AG04449 (cell line): ENCODE data around the gene AVL9.

ENCODE experiments used
- CTCF ChIA-PET: fragments of 350-600 bp; formaldehyde crosslinking; extraction: SDS; loops from one replicate; lab custom pipeline; 2021; ENCODE audit warnings: antibody characterized with exemption; lab: Yijun Ruan, JAX
- POLR2A ChIA-PET: fragments of 400-600, 350-600 bp; formaldehyde crosslinking; extraction: SDS; loops from one replicate; lab custom pipeline; 2020; ENCODE audit warnings: antibody characterized with exemption, inconsistent platforms; lab: Yijun Ruan, JAX
- DNase-seq: peaks from one replicate; pipeline ENCODE4 v3.0.0-alpha.2; 2010; ENCODE audit warnings: low read depth, low spot score
- H3K4me3 ChIP-seq: 2 replicates; pipeline ENCODE4 v1.5.1; 2011; ENCODE audit warnings: low read depth, mild to moderate bottlenecking, control low read depth, low read length
- CTCF ChIP-seq: IDR thresholded peaks from one replicate; pipeline ENCODE4 v1.5.1; 2011; ENCODE audit warnings: mild to moderate bottlenecking, moderate library complexity, low read length, control low read depth, inconsistent platforms; ENCODE audit not compliant: insufficient read depth; ENCODE audit errors: missing control alignments

AVL9 gene

GRCh38 chr7:32531402-32531801 is 36.1 kb downstream of the AVL9 start:
- CTCF ChIA-PET: interaction anchor here (1.0 to 2.1 kb wide), 3 partner anchors 13 to 16 kb away, joined by 3 to 5 read pairs (median 3); no protein-coding TSS in a partner anchor

GRCh38 chr7:32532086-32532485 is 36.8 kb downstream of the AVL9 start:
- DNase-seq: no peak
- POLR2A ChIA-PET: no interaction called here
- no peak for TF ChIP-seq CTCF
- CTCF ChIA-PET: interaction anchor here (1.0 to 2.1 kb wide), 3 partner anchors 14 to 24 kb away, joined by 3 to 5 read pairs (median 4); no protein-coding TSS in a partner anchor
- no peak overlapping the region for H3K4me3 ChIP-seq

More at GRCh38 chr7:32531402-32531801, 36.1 kb downstream of the AVL9 start:
- no peak for TF ChIP-seq CTCF
- no peak overlapping the region for H3K4me3 ChIP-seq
- no peak for DNase-seq
- POLR2A ChIA-PET: no interaction called here

- POLR2A ChIA-PET: no interaction called here
- no peak for DNase-seq
Measured at GRCh38 chr7:32532716-32533115, 37.4 kb downstream of the AVL9 start.

GRCh38 chr7:32533276-32534029 is 38.2 kb downstream of the AVL9 start:
- no peak for TF ChIP-seq CTCF
- CTCF ChIA-PET: interaction anchor here (1.4 kb wide), 1 partner anchor 22 kb away, joined by 3 read pairs; no protein-coding TSS in a partner anchor
- DNase-seq: no peak
- POLR2A ChIA-PET: no interaction called here
- no peak overlapping the region for H3K4me3 ChIP-seq

More at GRCh38 chr7:32532716-32533115, 37.4 kb downstream of the AVL9 start:
- no peak overlapping the region for H3K4me3 ChIP-seq
- CTCF ChIA-PET: interaction anchor here (1.0 to 1.4 kb wide), 2 partner anchors 20 to 23 kb away, joined by 3 to 4 read pairs; no protein-coding TSS in a partner anchor
- TF ChIP-seq CTCF: no peak

- ChIA-PET CTCF (no interaction called here), POLR2A (no interaction called here)
- DNase-seq: no peak
- no peak overlapping the region for H3K4me3 ChIP-seq
- no peak for TF ChIP-seq CTCF
Measured at GRCh38 chr7:32535162-32535702, 39.9 kb downstream of the AVL9 start.

GRCh38 chr7:32536016-32536415 is 40.7 kb downstream of the AVL9 start:
- CTCF ChIA-PET: no interaction called here
- no peak for TF ChIP-seq CTCF

More at GRCh38 chr7:32536016-32536415, 40.7 kb downstream of the AVL9 start:
- H3K4me3 ChIP-seq: no peak overlapping the region
- DNase-seq: no peak
- POLR2A ChIA-PET: no interaction called here
